Endothelial cell of coronary artery (primary cell): ENCODE measurements around the gene PARN. TPM values are rescaled to one million over a fixed set of nuclear protein-coding genes. Genes with fewer than 3 reads are reported as not detected.

ENCODE experiments used
- total RNA-seq: library from RNA; depleted of rRNA; stranded (reverse); fragments of >200 nt; gene quantifications from 2 replicates; pipeline ENCODE4 v1.2.3, GENCODE V29; 2014

Gene PARN, protein sequence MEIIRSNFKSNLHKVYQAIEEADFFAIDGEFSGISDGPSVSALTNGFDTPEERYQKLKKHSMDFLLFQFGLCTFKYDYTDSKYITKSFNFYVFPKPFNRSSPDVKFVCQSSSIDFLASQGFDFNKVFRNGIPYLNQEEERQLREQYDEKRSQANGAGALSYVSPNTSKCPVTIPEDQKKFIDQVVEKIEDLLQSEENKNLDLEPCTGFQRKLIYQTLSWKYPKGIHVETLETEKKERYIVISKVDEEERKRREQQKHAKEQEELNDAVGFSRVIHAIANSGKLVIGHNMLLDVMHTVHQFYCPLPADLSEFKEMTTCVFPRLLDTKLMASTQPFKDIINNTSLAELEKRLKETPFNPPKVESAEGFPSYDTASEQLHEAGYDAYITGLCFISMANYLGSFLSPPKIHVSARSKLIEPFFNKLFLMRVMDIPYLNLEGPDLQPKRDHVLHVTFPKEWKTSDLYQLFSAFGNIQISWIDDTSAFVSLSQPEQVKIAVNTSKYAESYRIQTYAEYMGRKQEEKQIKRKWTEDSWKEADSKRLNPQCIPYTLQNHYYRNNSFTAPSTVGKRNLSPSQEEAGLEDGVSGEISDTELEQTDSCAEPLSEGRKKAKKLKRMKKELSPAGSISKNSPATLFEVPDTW
- total RNA-seq: 16.6 and 16.8 TPM in 2 replicates

GRCh38 chr16:14629919-14630619, at the start of gene PARN:
PARN (minus strand) TSS chr16:14630260; CDS start chr16:14630125, 135 bp downstream.

GRCh38 chr16:14632693-14633569, 2.9 kb upstream of the PARN start, which contains the start of gene BFAR:
BFAR (plus strand) TSS chr16:14632951; CDS start chr16:14644347, 11,396 bp downstream.

Other genes with a start within 250 kb of the PARN start
- 65.1 and 66.7 TPM in 2 replicates for gene BFAR, start 2.7 kb upstream of the PARN start, total RNA-seq
- not detected in 2 replicates for gene PLA2G10, start 64.0 kb upstream of the PARN start, total RNA-seq
- gene NPIPA3, start 73.2 kb upstream of the PARN start, total RNA-seq: 0.45 and 0.56 TPM in 2 replicates
- 0.45 and 0.56 TPM in 2 replicates for gene NPIPA2, start 112.3 kb upstream of the PARN start, total RNA-seq
- 93.0 and 139 TPM in 2 replicates for gene NOMO1, start 203.5 kb upstream of the PARN start, total RNA-seq